ENCODE data around the gene DRC3. TPM values are rescaled to one million over a fixed set of nuclear protein-coding genes. Genes with fewer than 3 reads are reported as not detected.

Gene DRC3
- total RNA-seq, 1 experiment from 2014 or later: 0.68 TPM

- Histone ChIP-seq H3K4me2 (ENCODE audit: insufficient read depth, insufficient read length, low read length) (no peak overlapping the region), H2BK120ac (ENCODE audit: low read depth, low read length, poor library complexity, severe bottlenecking) (no peak overlapping the region), H3K79me1 (ENCODE audit: insufficient read depth, low read depth, low read length, poor library complexity, severe bottlenecking) (no peaks in the 10 kb centered on the region), H2BK12ac (ENCODE audit: insufficient read length, low read depth, low read length) (no peak overlapping the region), H3K27ac (ENCODE audit: insufficient read length, low read depth, low read length) (no peak overlapping the region), H3K56ac (ENCODE audit: insufficient read length, low read depth, low read length) (no peak overlapping the region), H3K14ac (ENCODE audit: insufficient read depth, low read length) (no peak overlapping the region), H3K4me1 (ENCODE audit: insufficient read depth, low read length) (no peaks in the 10 kb centered on the region; the same call in 1 of the 2 replicates), H3K9ac (ENCODE audit: extremely low read depth, insufficient read length, low read length) (no peak overlapping the region), H3K79me2 (ENCODE audit: insufficient read depth, low read length) (no peaks in the 10 kb centered on the region), H2BK15ac (ENCODE audit: low read depth, low read length) (no peak overlapping the region), H3K18ac (ENCODE audit: insufficient read length, low read depth, low read length) (no peak overlapping the region), H4K5ac (ENCODE audit: insufficient read length, low read depth, low read length) (no peak overlapping the region), H2BK20ac (ENCODE audit: low read depth, low read length, poor library complexity, severe bottlenecking) (no peak overlapping the region), H3K23ac (ENCODE audit: insufficient read length, low read depth, low read length) (no peak overlapping the region), H2AK5ac (ENCODE audit: insufficient read length, low read length) (no peak overlapping the region), H3K9me3 (ENCODE audit: control insufficient read depth, low read depth, low read length) (no peaks in the 10 kb centered on the region), H3K23me2 (ENCODE audit: insufficient read length, low read depth, low read length, poor library complexity, severe bottlenecking) (no peaks in the 10 kb centered on the region), H4K8ac (replicated peaks; ENCODE audit: insufficient read length, low read depth, low read length) (no peak overlapping the region), H3K27me3 (ENCODE audit: insufficient read depth, low read length) (no peaks in the 10 kb centered on the region), H2BK5ac (ENCODE audit: insufficient read length, low read length) (no peak overlapping the region), H4K20me1 (ENCODE audit: control insufficient read depth, insufficient read depth, insufficient read length) (no peaks in the 10 kb centered on the region), H3T11ph (ENCODE audit: low read length) (no peak overlapping the region), H2AFZ (ENCODE audit: low read length) (no peak overlapping the region), H3K4ac (ENCODE audit: low read depth, low read length) (no peak overlapping the region), H4K91ac (ENCODE audit: insufficient read length, low read depth, low read length) (no peak overlapping the region)
- Mint-ChIP-seq H3K27ac (no peak overlapping the region), H3K27me3 (ENCODE audit: low read depth) (no peaks in the 10 kb centered on the region), H3K9me3 (no peaks in the 10 kb centered on the region), H3K36me3 (ENCODE audit: insufficient read depth in 1 of 3, low read depth in 3 of 3) (peaks cover 0 to 2% (median 0%) of the 10 kb centered on the region in 3 experiments; a peak in 2 of 7 replicates), H3K4me3 (no peak overlapping the region), H3K4me1 (peaks cover 17 to 18% of the 10 kb centered on the region in 2 experiments)
- no CpG with 5 or more reads among the region's 5 CpGs for WGBS (ENCODE audit: extremely low coverage, insufficient read length, low lambda C conversion rate)
- no peak for TF ChIP-seq CTCF (conservative IDR thresholded peaks at IDR 0.05)
- no peak for DNase-seq
Measured at GRCh38 chr17:17958982-17959381, 13.7 kb upstream of the DRC3 start.
